SK-N-MC (cell line): Measurements from ENCODE around the gene PTPRN2.

ENCODE experiments used
- EZH2 ChIP-seq: fragments of 200-600 bp; sonication (generic); IDR thresholded peaks from one replicate; pipeline ENCODE4 v1.6.1; 2017; ENCODE audit warnings: antibody characterized with exemption
- POLR2AphosphoS5 ChIP-seq: IDR thresholded peaks from 2 replicates; pipeline ENCODE4 v1.6.1; 2012; ENCODE audit warnings: mild to moderate bottlenecking, low read depth, low read length, borderline replicate concordance

DNA sequence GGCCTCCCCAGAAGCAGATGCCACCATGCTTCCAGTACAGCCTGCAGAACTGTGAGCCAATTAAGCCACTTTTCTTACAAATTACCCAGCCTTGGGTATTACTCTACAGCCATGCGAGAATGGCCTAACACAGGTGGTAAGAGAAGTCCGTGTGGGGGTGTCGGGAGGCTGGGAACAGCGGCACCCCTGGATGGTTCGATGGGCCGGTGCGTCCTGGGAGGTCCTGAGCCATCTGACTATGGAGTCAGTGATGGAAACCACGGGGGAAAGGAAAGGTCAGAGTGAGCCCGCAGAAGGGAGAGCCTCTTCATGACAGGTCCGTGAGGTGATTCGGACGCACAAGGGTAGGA lies 2.5 kb upstream of the PTPRN2 start:
- TF ChIP-seq POLR2AphosphoS5: no peak
- no peak for TF ChIP-seq EZH2
